GM18511 (cell line): Measurements from ENCODE around the gene RUNX1.

ENCODE experiments used
- ATAC-seq: cut with Tn5 transposase; IDR thresholded peaks from one replicate; pipeline ENCODE4 v1.9.1; 2021; ENCODE audit warnings: mild to moderate bottlenecking, moderate library complexity; ENCODE audit not compliant: unreplicated experiment

RUNX1 gene

GRCh38 chr21:34836103-34836932 lies 212.8 kb downstream of the RUNX1 start:
- no peak for ATAC-seq

GRCh38 chr21:34835526-34835925 lies 213.6 kb downstream of the RUNX1 start:
- ATAC-seq: no peak

- no peak for ATAC-seq
These were observed 214.1 kb downstream of the RUNX1 start for GRCh38 chr21:34834852-34835501.

- ATAC-seq: no peak
These were observed 214.8 kb downstream of the RUNX1 start for GRCh38 chr21:34834290-34834689.

GRCh38 chr21:34833465-34833864 lies 215.6 kb downstream of the RUNX1 start:
- no peak for ATAC-seq

- no peak for ATAC-seq
These were observed 218.5 kb downstream of the RUNX1 start for GRCh38 chr21:34830386-34831170.

- ATAC-seq: no peak
These were observed 221.5 kb downstream of the RUNX1 start for GRCh38 chr21:34827445-34828235.

- ATAC-seq: no peak
These were observed 222.3 kb downstream of the RUNX1 start for GRCh38 chr21:34826836-34827235.

- ATAC-seq: no peak
These were observed 223.1 kb downstream of the RUNX1 start for GRCh38 chr21:34825948-34826548.

GRCh38 chr21:34825101-34825500 lies 224.0 kb downstream of the RUNX1 start:
- ATAC-seq: no peak

GRCh38 chr21:34824314-34824713 lies 224.8 kb downstream of the RUNX1 start:
- ATAC-seq: no peak

- no peak for ATAC-seq
These were observed 226.2 kb downstream of the RUNX1 start for GRCh38 chr21:34822942-34823341.

- no peak for ATAC-seq
These were observed 226.9 kb downstream of the RUNX1 start for GRCh38 chr21:34822168-34822567.

GRCh38 chr21:34821717-34822116 lies 227.4 kb downstream of the RUNX1 start:
- ATAC-seq: no peak

- no peak for ATAC-seq
These were observed 229.1 kb downstream of the RUNX1 start for GRCh38 chr21:34820051-34820450.

- ATAC-seq: no peak
These were observed 229.6 kb downstream of the RUNX1 start for GRCh38 chr21:34819357-34819999.

GRCh38 chr21:34818662-34819158 lies 230.4 kb downstream of the RUNX1 start:
- no peak for ATAC-seq

- ATAC-seq: no peak
These were observed 231.1 kb downstream of the RUNX1 start for GRCh38 chr21:34817821-34818661.
